GM21529 (cell line): ENCODE results near the gene PRDM15.

Experiments used
- ATAC-seq: cut with Tn5 transposase; IDR thresholded peaks from one replicate; pipeline ENCODE4 v1.9.1; 2021; ENCODE audit not compliant: unreplicated experiment

PRDM15 gene

DNA sequence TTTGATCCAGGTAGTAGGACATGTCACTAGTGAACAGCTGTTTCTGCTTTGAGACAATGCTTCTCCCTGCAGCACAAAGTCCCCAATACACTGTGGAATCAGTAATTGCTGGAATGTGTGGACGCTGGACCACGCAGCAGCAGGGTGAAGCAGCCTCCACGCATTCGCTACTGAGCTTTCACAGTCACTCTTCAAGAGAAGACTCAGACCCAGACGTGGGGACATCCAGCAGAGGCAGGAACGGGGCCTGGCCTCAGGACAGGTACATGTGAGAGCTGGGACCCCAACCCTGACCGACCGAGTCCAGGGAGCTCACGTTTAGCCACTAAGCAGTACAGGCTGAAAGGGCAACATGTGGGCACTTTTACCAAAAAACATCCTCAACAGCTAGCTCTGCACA is 34.1 kb upstream of the PRDM15 start:
- no peak for ATAC-seq

DNA sequence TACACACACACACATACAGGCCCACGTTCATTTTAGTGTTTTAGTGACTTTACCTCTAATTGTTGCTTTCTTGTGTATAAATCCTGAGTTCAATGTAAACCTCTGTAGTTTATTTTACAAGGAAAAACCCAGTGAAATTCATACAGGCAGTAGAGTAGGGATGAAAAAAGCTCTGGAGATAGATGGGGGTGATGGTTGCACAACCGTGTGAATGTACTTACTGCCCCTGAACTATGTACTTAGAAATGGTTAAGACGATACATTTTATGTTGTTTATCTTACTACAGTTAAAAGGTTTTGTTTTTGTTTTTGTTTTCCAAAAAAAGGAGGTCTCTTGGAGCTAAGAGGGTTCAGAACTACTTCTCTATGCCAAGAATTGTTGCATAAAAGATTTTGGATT is 29.7 kb upstream of the PRDM15 start:
- no peak for ATAC-seq

DNA sequence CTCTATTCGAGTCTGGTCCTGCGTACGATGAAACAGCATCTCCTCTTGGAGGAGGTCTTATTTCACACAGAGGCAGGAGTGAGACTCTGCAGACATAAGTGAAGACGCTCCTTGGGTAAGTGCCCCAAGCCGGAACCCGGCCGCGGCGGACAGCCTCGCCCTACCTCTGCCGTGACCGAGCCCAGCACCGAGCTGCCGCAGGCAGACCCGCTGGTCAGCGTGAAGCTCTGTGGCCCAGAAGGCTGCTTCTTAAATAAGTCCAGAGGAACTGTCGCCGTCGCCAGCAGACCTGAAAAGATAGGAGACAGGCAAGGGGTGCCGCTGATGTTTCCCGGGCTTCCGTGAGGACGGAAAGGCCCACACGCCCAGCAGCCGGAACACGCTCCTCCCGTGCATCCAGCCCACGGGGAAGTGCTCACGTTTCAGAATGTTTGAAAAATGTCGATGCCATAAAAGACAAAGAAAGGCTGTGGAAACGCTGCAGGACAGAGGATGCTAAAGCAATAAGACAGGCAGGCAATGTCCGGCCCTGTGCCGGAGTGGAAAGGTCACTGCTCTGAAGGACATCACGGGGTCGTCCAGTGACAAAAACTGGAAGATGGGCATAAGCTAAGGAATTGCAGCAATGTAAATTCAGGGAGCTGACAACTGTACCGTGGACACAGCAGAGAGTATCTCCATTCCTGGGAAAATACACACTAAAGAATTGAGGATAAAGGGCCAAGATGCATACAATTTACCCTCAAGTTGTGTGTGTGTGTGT is 28.5 kb upstream of the PRDM15 start:
- ATAC-seq, result no peak

DNA sequence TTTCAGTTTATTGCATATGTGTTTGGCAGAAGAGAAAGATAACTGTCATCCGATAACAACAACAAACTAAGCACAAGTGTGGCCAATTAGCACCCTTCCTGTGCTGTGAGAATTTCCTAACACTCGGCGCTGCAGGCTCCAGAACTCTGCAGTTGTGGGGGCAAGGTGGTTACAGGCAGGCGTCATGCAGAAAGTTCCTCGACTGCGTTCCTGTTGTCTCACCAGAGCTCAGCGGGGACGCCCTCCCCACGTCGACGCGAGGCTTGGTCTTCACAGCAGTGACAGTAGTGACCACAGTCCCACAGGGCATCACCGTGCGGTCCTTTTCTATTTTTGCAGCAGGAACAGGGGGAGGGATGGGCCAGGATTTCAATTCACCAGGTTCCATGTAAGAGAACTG is 27.6 kb upstream of the PRDM15 start:
- ATAC-seq, result no peak

DNA sequence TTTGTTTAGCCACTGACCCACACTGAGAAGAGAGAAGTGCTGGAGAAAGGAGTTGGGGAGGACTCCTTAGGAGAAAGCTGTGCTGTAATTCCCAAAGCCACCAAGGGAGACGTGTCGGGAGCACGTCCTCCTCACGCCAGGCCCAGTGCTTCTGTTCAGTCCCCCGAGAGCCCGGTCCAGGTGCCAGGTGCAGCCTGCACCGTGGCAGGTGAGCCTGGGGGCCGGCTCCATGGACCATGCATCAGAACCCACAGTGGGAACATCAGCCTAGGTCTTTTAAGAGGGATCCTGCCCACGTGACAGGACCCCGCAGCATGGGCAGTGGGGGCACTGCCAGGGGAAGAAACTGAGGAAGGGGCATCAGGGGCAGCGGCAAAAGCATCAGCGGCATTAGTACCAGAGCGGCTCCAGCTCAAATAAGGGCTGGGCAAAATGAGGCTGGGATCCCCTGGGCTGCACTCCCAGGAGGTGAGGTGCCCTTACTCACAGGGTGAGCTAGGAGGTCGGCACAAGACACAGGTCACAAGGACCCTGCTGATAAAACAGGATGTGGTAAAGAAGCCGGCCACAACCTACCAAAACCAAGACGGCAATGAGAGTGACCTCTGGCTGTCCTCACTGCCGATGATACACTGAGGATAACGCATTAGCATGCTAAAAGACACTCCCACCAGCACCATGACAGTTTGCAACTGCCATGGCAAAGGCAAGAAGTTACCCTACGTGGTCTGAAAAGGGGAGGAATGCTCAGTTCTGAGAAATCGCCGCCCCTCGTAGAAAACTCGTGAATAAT is 24.6 kb upstream of the PRDM15 start:
- ATAC-seq, result no peak

DNA sequence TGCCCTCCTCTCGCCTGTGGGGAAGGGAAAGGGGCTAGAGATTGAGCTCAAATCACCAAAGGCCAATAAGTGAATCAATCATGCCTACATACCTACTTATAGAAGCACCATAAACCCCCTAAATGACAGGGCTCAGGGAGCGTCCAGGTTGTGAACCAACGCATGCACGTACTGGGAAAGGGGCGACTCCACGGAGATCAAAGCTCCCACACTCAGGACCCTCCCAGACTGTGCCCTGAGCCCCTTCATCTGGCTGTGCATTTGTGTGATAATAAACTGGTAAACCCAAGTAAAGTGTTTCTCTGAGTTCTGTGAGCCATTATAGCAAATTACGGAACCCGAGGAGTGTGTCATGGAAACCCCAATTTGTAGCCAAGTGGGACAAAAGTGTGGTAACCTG is 23.8 kb upstream of the PRDM15 start:
- ATAC-seq, result no peak

DNA sequence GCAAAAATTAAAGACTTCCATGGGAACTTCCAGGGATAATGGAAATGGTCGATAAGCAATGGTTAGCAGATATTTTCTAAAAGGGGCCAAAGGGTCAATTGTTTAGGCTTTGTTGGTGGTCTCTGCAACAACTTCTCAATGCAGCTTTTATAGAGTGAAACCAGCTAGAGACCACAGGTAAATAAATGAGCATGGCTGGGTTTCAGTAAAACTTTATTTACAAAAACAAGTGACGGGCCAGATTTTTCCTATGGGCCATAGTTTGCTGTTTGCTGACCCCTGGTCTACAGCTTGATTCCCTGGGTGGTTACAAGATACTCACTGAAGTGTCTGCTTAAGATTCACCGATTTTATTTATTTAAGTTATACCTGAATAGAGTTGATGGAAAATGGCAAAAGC is 22.6 kb upstream of the PRDM15 start:
- no peak for ATAC-seq

DNA sequence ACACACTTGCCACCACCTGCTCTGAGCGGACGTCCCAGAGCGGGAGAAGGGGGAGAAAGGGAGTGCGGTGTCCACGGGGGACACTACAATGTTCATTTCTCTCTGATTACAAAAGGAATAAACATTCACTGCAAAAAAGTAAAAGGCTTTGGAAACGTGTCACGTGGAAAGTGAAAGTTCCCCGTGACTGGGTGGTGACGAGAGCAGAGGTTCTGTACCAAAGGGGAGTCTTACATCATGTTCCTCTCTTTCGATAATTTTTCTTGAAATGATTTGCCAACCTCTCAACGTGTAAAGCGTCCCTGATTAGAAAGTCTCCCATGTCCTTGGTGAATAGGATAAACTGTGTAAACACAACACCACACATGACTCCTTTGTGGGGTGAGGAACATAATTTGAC is 22.0 kb upstream of the PRDM15 start:
- no peak for ATAC-seq

DNA sequence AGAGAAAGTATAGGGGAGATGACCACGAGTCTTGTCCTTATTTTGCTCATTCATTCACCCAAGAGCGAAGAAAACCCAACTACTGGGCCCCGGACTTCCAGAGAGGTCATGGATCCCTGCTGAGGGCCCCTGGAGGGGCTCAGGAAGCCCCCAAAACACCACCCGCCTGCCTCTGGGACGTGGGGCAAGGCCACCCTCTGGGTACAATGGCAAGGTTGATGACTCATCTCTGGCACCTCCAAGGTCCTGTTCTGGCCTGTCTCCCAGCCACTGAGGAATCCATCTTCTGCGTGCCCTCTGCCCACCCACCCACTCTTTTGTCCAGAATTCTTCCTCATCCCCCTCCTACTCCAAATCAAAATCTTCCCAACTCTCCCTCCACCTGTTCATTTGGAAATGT is 21.3 kb upstream of the PRDM15 start:
- ATAC-seq, result no peak

DNA sequence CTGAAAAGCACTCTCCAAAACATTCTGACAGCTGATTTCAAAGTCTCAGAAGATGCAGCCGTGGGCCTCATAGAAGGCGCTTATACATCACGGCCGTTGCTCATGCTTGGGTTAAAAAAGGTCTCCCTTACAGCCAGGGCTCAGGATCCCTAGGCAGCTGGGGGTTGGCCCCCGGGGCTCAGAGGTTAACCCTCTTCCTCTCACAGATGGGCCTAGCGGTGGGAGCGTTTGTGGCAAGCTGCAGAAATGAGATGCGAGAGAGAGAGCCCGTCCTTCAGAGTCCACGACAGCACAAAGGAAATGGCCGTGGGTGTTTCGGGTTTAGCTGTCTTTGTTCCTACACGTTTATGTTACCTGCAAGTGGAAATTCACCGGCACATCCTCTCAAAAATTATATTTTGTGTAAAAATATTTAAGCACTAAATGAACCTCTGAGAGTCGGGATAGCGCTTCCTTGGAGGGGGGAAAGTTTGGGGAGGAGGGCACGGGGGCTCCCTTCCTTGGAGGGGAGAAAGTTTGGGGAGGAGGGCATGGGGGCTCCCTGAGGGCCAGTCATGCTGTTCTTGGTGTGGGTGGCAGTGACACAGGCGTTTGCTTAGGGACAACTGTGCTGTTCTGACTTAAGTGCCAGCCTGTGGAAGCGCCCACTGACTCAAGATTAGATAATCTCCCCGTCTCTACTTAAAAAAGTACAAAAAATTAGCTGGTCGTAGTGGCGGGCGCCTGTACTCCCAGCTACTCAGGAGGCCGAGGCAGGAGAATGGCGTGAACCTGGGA is 20.5 kb upstream of the PRDM15 start:
- no peak for ATAC-seq

DNA sequence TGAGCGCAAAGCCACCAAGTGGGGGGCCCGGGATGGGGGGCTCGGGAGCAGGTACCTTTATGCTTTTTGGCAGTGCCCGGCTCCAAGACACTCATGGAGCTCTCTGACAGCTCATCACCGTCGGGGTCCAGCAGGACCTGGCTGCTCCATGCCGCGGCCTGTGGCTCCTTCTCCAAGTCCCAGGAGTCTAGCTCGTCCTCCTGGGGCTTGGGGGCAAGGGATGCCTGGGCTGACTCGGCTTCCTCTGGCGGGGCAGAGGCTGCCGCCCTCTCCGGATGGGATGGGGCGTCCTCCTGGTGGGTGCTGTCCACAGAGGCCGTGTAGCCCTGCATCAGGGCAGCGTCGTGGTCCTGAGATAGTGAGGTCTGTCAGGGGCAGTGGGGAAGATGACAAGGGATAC is 19.9 kb upstream of the PRDM15 start:
- no peak for ATAC-seq

DNA sequence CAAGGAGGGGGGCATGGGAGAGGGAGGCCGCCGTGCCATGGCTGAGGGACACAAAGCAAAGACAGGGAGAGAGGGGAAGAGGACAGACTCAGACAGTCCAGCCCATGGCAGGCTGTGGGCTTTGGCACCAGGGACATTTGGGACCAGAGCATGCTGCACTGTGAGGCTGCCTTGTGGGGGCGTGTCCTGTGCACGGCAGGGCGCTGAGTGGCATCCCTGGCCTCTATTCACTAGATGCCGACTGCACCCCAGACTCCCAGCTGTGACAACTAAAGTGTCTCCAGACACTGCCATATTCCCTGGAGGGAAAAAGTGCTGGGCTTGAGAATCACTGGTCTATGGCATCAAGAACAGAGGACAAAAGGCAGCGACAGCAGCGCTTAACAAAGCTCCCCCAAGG is 18.6 kb upstream of the PRDM15 start:
- no peak for ATAC-seq

DNA sequence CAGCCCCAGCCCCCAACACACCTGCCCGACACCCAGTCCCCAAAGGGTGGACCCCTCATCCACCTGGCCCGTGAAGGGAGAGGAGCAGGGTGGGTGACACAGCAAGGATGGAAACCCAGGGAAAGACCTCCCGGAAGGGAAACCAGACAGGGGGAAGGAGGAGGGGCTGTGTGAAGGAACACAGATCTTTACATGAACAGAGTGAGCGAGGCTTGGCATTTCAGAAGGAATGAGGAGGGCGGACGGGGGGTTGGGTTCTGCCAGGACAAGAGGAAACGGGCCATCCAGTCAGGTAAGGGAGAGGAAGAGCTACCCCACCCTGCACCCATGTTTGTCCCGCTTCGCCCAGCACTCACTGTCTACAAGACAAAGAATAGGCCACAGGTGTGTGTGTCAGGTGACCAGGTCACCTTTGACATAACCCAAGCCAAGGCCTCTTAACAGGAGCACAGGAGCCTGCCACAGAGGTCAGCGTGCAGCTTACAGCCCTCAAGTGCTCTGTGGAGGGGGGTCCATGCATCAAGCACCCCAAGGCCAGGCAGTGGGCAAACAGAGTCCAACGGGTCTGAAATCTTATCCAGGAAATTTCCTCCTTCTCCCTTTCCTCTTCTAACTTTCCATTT is 18.0 kb upstream of the PRDM15 start:
- no peak for ATAC-seq

DNA sequence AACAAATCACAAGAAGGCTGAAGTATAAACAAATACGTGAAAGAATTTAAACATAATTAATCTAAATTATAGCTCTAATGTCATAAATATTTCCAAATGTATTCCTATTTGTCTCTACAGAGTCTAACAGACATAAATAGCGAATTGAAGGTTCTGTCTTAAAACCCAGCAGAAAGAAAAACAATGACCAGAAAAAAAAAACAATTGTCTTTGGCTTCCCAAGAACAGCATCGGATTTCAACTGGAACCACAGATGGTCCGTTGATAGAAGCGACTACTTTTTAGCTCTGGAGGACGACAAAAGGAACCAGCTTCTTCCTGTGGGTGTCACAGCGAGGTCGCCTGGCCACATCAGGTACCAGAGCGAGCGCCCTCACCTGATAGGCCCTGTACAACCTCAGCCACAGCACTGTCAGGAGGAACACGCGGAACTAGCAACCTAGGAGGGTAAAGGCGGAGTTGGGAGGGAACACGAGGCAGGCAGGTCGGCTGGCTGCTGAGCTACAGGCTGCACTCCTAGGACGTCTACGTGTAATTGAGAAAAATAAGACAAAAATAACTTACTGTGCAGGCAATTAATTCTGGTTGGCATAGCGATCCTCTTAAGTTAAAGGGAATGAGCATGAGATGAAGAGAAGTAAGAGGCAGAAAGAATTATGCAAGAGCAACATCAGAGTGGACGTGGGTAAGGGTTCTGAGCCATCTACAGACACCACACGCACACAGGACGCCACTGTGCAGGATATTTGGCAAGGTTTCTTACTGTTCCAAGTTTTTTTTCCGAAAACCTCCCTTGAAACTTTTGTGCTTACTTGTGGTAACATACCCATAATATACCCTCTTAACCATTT is 16.7 kb upstream of the PRDM15 start:
- ATAC-seq, result no peak

DNA sequence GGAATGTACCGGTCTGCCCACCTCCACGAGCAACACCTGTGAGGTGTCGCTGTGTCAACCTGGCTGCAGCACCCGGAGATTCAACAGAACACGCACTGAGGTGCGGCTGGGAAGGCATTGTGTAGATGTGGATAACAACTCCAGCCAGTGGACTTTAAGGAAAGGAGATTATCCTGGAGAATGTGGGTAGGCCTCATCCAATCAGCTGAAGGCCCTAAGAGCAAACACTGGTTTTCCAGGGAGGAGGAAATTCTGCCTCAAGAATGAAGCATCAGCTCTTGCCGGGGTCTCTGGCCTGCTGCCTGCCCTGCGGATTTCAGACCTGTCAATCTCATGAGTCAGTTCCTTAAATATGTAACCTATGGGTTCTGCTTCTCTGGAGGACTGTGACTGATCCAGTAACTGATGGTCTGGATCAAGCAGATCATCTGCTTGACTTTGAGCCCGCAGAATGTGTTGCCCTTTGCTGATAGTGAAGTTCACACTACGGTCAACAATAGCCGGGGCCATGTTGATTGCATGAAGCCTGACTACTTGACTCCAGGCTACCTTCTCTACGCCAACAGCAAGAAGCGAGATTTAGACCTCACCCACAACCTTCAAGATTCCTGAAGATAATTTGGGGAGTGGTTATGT is 15.9 kb upstream of the PRDM15 start:
- ATAC-seq, result no peak

DNA sequence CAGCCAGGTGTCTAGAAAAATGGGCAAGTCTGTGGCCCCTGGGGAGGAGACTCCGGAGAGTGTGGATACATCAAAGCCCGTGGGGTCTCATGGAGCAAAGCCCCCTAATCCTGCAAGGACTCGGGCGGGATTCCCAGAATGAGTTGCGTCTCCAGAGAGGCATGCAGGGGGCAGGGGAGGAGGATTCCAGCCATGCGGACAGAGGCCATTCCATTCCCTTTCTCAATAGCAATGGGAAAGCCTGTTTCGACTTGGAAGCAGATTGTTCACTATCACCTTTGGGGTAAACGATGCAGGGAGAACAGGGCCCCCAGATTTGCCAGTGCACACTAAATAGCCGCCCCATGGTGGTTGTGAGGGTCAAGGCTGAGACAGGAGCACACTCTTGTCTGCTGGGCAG is 15.4 kb upstream of the PRDM15 start:
- ATAC-seq, result no peak

DNA sequence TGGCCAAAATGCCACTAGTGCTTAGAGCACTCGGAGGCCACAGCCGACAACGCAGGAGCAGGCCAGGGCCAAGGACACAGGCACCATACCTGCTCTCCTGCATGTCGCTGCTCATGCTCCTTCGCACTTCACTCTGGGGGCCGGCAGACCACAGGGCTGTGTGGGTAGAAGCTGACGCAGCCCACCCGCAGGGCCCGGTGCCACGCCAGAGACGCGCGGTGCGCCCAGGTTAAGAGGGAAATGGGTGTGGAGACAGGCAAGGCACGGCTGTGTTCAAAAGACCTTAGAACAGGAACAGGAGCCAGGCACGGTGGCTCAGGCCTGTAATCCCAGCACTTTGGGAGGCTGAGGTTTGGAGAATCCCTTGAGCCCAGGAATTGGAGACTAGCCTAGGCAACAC is 13.6 kb upstream of the PRDM15 start:
- ATAC-seq, result no peak

DNA sequence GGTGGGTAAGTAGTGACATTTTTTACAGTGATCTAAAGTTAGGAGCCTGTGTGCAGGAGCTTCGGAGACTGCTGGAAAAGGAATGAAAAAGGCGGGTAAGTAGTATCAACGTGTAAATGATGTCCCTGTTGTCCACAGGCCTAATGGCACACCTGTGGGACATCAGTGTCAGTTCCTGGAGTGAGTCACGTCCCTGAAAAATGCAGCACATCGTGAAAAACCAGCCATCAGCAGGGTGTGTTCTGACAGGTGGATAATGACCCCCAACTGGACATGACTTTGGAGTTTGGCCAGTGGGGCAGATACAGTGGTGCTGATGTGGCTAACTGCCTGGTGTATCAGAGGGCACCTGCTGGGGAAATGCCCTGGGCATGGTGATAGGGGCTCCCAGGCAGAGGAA is 12.0 kb upstream of the PRDM15 start:
- no peak for ATAC-seq

DNA sequence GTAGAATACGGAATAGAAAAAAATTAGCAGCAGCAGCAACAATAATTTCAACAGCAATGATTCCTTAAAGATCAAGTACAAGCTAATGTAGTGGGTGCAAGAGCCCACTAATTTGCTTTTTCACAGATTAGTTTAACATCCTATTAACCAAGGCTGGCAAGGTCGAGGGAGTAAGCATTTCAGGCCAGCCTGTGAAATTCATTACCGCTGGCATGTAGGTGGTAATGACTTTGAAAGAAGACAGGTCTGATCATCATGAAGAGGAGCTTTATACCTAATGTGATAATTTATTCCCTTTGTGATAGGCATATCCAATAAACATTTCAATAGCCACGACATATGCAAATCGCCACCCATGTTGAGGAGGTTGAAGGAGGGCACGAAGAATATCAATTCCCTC is 11.2 kb upstream of the PRDM15 start:
- no peak for ATAC-seq

DNA sequence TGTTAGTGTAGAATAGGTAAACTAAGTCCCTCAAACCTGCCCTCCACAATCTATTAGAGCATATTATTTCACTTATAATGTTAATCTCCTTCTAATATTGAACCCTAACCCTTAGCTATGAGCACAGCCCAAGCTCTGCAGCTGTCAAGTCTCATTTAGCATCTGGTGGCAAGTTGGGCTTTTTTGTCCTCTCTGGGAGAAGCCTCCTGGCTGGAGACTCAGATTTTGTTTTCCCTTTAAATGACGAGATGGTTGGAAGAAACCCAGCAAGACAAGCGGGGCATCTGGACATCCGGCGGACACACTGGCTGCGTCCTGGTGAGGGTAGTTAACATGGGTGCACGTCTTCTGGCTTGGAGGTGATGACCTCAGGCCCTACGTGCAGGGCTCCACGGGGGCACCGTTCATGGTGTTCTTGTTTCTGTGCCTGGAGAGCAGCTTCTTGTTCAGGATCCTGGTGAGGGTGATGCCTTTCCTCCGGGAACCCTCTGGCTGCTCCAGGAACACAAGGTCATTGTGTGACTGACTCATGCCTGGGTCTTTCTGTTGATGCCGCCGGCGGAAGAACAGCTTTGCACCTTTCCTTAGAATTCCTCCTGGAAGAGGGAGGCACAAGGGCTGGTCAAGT is 9.7 kb upstream of the PRDM15 start:
- no peak for ATAC-seq
